ENCODE data around the gene HOXC9.

DNA sequence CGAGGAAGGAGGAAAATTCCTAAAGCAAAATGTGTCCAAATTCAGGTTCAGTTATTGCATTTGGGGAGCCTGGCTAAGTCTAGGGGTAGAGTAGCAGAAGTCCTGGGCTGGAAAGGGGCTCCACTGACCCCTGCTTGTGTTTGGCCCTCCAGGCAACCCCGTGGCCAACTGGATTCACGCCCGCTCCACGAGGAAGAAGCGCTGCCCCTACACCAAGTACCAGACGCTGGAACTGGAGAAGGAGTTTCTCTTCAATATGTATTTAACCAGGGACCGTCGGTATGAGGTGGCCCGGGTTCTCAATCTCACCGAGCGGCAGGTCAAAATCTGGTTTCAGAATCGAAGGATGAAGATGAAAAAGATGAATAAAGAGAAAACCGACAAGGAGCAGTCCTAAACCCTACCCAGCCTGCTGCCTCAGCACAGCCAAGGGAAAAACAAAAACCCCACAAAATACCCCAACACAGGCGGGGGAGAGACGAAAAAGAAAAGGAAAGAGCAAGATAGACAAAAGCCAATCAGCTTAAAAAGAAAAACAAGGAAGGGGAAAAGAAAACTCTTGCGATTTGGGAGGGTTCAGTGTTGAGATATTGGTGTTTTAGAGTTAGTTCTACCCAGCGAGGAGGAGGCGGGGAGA lies 2.4 kb downstream of the HOXC9 start:
- TF ChIP-seq, protein P1, sequence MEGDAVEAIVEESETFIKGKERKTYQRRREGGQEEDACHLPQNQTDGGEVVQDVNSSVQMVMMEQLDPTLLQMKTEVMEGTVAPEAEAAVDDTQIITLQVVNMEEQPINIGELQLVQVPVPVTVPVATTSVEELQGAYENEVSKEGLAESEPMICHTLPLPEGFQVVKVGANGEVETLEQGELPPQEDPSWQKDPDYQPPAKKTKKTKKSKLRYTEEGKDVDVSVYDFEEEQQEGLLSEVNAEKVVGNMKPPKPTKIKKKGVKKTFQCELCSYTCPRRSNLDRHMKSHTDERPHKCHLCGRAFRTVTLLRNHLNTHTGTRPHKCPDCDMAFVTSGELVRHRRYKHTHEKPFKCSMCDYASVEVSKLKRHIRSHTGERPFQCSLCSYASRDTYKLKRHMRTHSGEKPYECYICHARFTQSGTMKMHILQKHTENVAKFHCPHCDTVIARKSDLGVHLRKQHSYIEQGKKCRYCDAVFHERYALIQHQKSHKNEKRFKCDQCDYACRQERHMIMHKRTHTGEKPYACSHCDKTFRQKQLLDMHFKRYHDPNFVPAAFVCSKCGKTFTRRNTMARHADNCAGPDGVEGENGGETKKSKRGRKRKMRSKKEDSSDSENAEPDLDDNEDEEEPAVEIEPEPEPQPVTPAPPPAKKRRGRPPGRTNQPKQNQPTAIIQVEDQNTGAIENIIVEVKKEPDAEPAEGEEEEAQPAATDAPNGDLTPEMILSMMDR (IDR thresholded peaks at IDR 0.05; ENCODE audit: low read depth, low read length), result no peak
- TF ChIP-seq POLR2A (IDR thresholded peaks at IDR 0.05; ENCODE audit: extremely low read depth, insufficient read length) (no peak), MYC (IDR thresholded peaks at IDR 0.05; ENCODE audit: low read depth, low read length) (no peak)
- TF ChIP-seq, protein P2, sequence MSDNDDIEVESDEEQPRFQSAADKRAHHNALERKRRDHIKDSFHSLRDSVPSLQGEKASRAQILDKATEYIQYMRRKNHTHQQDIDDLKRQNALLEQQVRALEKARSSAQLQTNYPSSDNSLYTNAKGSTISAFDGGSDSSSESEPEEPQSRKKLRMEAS (IDR thresholded peaks at IDR 0.05; ENCODE audit: low read depth, low read length), result no peak
